GM18511 (cell line): ENCODE measurements around the gene C16orf95.
"Not testable (repeated sequence)": the region's sequence is repeated elsewhere in the genome, so short reads cannot be mapped to it uniquely, and the experiment has no call there.

Experiments used
- ATAC-seq: cut with Tn5 transposase; IDR thresholded peaks from one replicate; pipeline ENCODE4 v1.9.1; 2021; ENCODE audit warnings: mild to moderate bottlenecking, moderate library complexity; ENCODE audit not compliant: unreplicated experiment

The C16orf95 gene

GRCh38 chr16:87259431-87259830 lies 57.8 kb downstream of the C16orf95 start:
- no peak for ATAC-seq

DNA sequence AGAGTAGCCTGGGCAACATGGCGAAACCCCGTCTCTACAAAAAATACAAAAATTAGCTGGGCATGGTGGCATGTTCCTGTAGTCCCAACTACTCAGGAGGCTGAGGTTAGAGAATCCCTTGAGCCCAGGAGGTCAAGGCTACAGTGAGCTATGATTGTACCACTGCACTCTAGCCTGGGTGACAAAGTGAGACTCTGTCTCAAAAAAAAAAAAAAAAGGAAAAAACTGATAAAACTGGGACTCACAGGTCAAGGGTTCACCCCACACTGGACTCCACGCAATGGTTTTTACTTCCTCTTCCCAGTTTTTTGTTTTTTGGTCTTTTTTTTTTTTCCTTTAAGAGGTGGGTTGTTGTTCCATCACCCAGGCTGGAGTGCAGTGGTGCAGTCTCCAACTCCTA lies 58.5 kb downstream of the C16orf95 start:
- not testable (repeated sequence) for ATAC-seq

DNA sequence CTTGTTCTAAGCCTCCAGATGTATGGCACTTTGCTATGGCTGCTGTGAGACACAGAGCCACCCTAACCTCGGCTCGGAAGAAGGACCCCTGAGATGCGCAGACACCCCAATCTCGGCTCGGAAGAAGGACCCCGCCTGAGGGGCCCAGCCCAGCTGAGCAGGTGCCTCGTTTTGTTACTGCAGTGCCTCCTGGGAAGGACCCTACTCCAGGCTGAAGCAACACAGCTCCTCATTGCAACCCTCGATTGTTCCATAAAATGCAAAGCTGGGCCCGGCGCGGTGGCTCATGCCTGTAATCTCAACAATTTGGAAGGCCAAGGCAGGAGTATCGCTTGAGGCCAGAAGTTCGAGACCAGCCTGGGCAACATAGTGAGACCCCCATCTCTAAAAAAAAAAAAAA lies 61.3 kb downstream of the C16orf95 start:
- ATAC-seq = no peak

GRCh38 chr16:87254734-87255133 lies 62.5 kb downstream of the C16orf95 start:
- ATAC-seq = no peak

DNA sequence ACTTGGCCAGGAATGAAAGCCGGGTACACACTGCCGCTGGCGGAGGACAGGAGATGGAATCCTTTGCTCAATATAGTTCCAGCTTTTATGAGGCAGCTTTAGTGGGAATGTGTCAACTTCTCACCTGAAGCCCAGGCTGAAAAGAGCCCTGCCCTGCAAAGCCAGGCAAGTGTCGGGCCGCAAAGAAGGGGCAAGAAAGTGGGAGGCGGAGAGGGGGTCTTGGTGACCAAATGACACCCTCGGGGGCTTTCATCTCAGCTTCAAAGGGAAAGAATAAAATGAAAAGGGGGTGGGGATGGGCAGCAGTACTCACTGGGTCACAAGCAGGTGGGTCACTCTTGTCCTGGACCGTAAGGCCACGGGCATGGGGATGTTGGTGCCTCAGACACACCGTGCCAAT lies 62.9 kb downstream of the C16orf95 start:
- no peak for ATAC-seq

GRCh38 chr16:87253536-87253935 lies 63.7 kb downstream of the C16orf95 start:
- no peak for ATAC-seq
